Gastrocnemius medialis (tissue), 4 donors: Measurements from ENCODE around the gene GNAQ.

Experiments
- POLR2A ChIP-seq, 2 donors: fragments of 450-650 bp; IDR thresholded peaks; one replicate each; pipeline ENCODE4 v1.6.1; 2017; ENCODE audit warnings: antibody characterized with exemption in 2 of 2, mild to moderate bottlenecking in 2 of 2, moderate library complexity in 2 of 2
- TF ChIP-seq, protein P1 (sequence below), 5 experiments: fragments of 450-650 bp in 3 of 5; fragments of 200-600 bp in 2 of 5; sonication (generic) in 2 of 5; IDR thresholded peaks in 4 of 5; conservative IDR thresholded peaks in 1 of 5; 1 replicate in 4 of 5; 2 replicates in 1 of 5; pipeline ENCODE4 v1.5.1; 2016 to 2019; ENCODE audit warnings: antibody characterized with exemption in 5 of 5, mild to moderate bottlenecking in 3 of 5, moderate library complexity in 3 of 5

DNA sequence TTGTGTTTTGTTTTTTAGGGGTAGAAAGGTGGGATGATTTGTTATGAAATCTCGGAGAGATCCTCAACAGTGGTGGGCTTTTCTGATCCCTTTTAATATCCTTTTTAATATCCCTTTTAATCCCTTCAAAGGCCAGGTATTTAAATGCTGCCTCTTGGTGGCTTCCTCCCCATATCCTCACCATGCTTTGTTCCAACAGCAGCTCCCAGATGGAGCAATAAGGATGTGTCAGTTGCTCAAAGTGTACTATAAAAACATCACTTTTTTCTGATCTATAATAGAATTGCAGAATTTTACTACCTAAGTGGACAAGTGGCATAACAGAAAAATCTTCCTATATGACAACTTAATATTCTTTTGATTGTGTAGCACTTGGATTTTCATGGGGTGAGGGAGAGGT is 160.1 kb downstream of the GNAQ start:
- TF ChIP-seq, protein P1, sequence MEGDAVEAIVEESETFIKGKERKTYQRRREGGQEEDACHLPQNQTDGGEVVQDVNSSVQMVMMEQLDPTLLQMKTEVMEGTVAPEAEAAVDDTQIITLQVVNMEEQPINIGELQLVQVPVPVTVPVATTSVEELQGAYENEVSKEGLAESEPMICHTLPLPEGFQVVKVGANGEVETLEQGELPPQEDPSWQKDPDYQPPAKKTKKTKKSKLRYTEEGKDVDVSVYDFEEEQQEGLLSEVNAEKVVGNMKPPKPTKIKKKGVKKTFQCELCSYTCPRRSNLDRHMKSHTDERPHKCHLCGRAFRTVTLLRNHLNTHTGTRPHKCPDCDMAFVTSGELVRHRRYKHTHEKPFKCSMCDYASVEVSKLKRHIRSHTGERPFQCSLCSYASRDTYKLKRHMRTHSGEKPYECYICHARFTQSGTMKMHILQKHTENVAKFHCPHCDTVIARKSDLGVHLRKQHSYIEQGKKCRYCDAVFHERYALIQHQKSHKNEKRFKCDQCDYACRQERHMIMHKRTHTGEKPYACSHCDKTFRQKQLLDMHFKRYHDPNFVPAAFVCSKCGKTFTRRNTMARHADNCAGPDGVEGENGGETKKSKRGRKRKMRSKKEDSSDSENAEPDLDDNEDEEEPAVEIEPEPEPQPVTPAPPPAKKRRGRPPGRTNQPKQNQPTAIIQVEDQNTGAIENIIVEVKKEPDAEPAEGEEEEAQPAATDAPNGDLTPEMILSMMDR (IDR thresholded peaks at IDR 0.05 in 4 of 5, conservative IDR thresholded peaks at IDR 0.05 in 1 of 5) = no peak
- TF ChIP-seq POLR2A (IDR thresholded peaks at IDR 0.05) = no peak
